Stimulated activated CD8-positive, alpha-beta memory T cell treated with anti-CD3 and anti-CD28 coated beads, Interleukin-4, amount 100 ng/mL, for 24 hours (primary cell): ENCODE measurements around the gene CDH10.

ENCODE experiments used
- DNase-seq: peaks from one replicate; pipeline ENCODE4 v3.0.0-alpha.2; 2020; ENCODE audit warnings: low read depth

The CDH10 gene

GRCh38 chr5:24644761-24645160, at the start of gene CDH10:
Gene CDH10 (minus strand): TSS chr5:24644978. CDS start chr5:24593490, 51,488 bp downstream.
- DNase-seq, result no peak

- no peak for DNase-seq
These were observed 48.8 kb upstream of the CDH10 start for GRCh38 chr5:24693609-24694008.

- no peak for DNase-seq
These were observed 46.3 kb upstream of the CDH10 start for GRCh38 chr5:24691074-24691473.

- DNase-seq, result no peak
These were observed 36.3 kb upstream of the CDH10 start for GRCh38 chr5:24681106-24681505.

GRCh38 chr5:24668050-24668449, 23.3 kb upstream of the CDH10 start:
- DNase-seq, result no peak

GRCh38 chr5:24649531-24649930, 4.8 kb upstream of the CDH10 start:
- no peak for DNase-seq

GRCh38 chr5:24646915-24647314, 2.1 kb upstream of the CDH10 start:
- no peak for DNase-seq

GRCh38 chr5:24645483-24645882, 705 bp upstream of the CDH10 start:
- DNase-seq, result no peak

GRCh38 chr5:24643880-24644279, 898 bp downstream of the CDH10 start:
- no peak for DNase-seq

GRCh38 chr5:24643156-24643555, 1.6 kb downstream of the CDH10 start:
- DNase-seq, result no peak

- DNase-seq, result no peak
These were observed 2.8 kb downstream of the CDH10 start for GRCh38 chr5:24642022-24642421.

- DNase-seq, result no peak
These were observed 9.6 kb downstream of the CDH10 start for GRCh38 chr5:24635209-24635608.

- no peak for DNase-seq
These were observed 11.0 kb downstream of the CDH10 start for GRCh38 chr5:24633715-24634325.

- DNase-seq, result no peak
These were observed 12.4 kb downstream of the CDH10 start for GRCh38 chr5:24632353-24632752.

GRCh38 chr5:24630918-24631317, 13.9 kb downstream of the CDH10 start:
- DNase-seq, result no peak

- DNase-seq, result no peak
These were observed 15.0 kb downstream of the CDH10 start for GRCh38 chr5:24629798-24630197.

- DNase-seq, result no peak
These were observed 19.9 kb downstream of the CDH10 start for GRCh38 chr5:24624872-24625271.

- no peak for DNase-seq
These were observed 21.2 kb downstream of the CDH10 start for GRCh38 chr5:24623624-24624023.

GRCh38 chr5:24623031-24623430, 21.7 kb downstream of the CDH10 start:
- no peak for DNase-seq

GRCh38 chr5:24621792-24622191, 23.0 kb downstream of the CDH10 start:
- DNase-seq, result no peak

GRCh38 chr5:24616566-24616965, 28.2 kb downstream of the CDH10 start:
- no peak for DNase-seq

GRCh38 chr5:24615159-24615558, 29.6 kb downstream of the CDH10 start:
- no peak for DNase-seq

GRCh38 chr5:24609706-24610105, 35.1 kb downstream of the CDH10 start:
- DNase-seq, result no peak

GRCh38 chr5:24606971-24607370, 37.8 kb downstream of the CDH10 start:
- DNase-seq, result no peak

GRCh38 chr5:24602188-24602587, 42.6 kb downstream of the CDH10 start:
- no peak for DNase-seq
